Hepatocyte (in vitro differentiated cells): ENCODE measurements around the gene DDX52.

Experiments used
- CTCF ChIP-seq: fragments of 200-600 bp; sonication (generic); IDR thresholded peaks from 2 replicates; pipeline ENCODE4 v1.5.1; 2016; ENCODE audit warnings: antibody characterized with exemption, mild to moderate bottlenecking; ENCODE audit not compliant: poor library complexity
- EZH2 ChIP-seq: fragments of 200-600 bp; sonication (generic); IDR thresholded peaks from 2 replicates; pipeline ENCODE4 v1.6.1; 2016; ENCODE audit warnings: antibody characterized with exemption, mild to moderate bottlenecking, borderline replicate concordance

GRCh38 chr17:37607637-37608331 is 35.5 kb downstream of the DDX52 start:
- TF ChIP-seq CTCF (no peak), EZH2 (no peak)
